K562 (cell line): ENCODE data around the gene TGFBR1. TPM values are rescaled to one million over a fixed set of nuclear protein-coding genes. Genes with fewer than 3 reads are reported as not detected.

Experiments
- ATF1 ChIP-seq, 2 experiments: fragments of 450-650 bp in 1 of 2; IDR thresholded peaks; 2 replicates each; pipeline ENCODE4 v1.6.1; 2016; ENCODE audit warnings: missing compliant biosample characterization in 1 of 2, missing genetic modification characterization in 1 of 2
- ETV5 ChIP-seq: sonication (generic); formaldehyde crosslinking; IDR thresholded peaks from 2 replicates; pipeline ENCODE4 v1.4.0; 2020; ENCODE audit warnings: low read depth, mild to moderate bottlenecking, missing genetic modification reagents
- FOXM1 ChIP-seq, 2 experiments: fragments of 450-650 bp in 1 of 2; sonication (generic) in 1 of 2; formaldehyde crosslinking in 1 of 2; IDR thresholded peaks; 2 replicates each; pipeline versions ENCODE4 v1.6.1 to v1.9.0; 2017 to 2022; ENCODE audit warnings: low read depth in 2 of 2, mild to moderate bottlenecking in 2 of 2, missing genetic modification reagents in 1 of 2, moderate library complexity in 1 of 2
- ILK ChIP-seq: fragments of 450-650 bp; IDR thresholded peaks from 2 replicates; pipeline ENCODE4 v1.6.1; 2016; ENCODE audit warnings: missing genetic modification characterization, low read depth, mild to moderate bottlenecking, missing compliant biosample characterization, moderate library complexity, borderline replicate concordance
- MAFG ChIP-seq: fragments of 450-650 bp; conservative IDR thresholded peaks from 2 replicates; pipeline ENCODE4 v1.6.1; 2016; ENCODE audit warnings: missing genetic modification characterization, missing compliant biosample characterization
- MAZ ChIP-seq, 2 experiments: fragments of 450-650 bp in 1 of 2; sonication (generic) in 1 of 2; formaldehyde crosslinking; IDR thresholded peaks in 1 of 2; conservative IDR thresholded peaks in 1 of 2; 2 replicates each; pipeline versions ENCODE4 v1.4.0 to v1.5.0; 2020; ENCODE audit warnings: mild to moderate bottlenecking in 1 of 2, missing genetic modification reagents in 1 of 2
- MCM2 ChIP-seq: fragments of 450-650 bp; IDR thresholded peaks from 2 replicates; pipeline ENCODE4 v1.6.1; 2017; ENCODE audit warnings: low read depth, mild to moderate bottlenecking
- NFE2 ChIP-seq: IDR thresholded peaks from 2 replicates; pipeline ENCODE4 v1.6.1; 2014; ENCODE audit warnings: antibody characterized with exemption, low read depth
- POU5F1 ChIP-seq: fragments of 150-350 bp; IDR thresholded peaks from 2 replicates; pipeline ENCODE4 v1.6.1; 2014; ENCODE audit warnings: borderline replicate concordance, low read length, low read depth, mild to moderate bottlenecking; ENCODE audit not compliant: partially characterized antibody
- PURB ChIP-seq: sonication (generic); formaldehyde crosslinking; IDR thresholded peaks from 2 replicates; pipeline ENCODE4 v1.9.0; 2021; ENCODE audit warnings: low read depth, mild to moderate bottlenecking, missing genetic modification reagents
- RBBP5 ChIP-seq: fragments of 200-600 bp; sonication (generic); IDR thresholded peaks from 2 replicates; pipeline ENCODE4 v1.6.1; 2012; ENCODE audit warnings: borderline replicate concordance, mild to moderate bottlenecking, low read length, control low read depth, inconsistent platforms; ENCODE audit not compliant: insufficient read depth, poor library complexity, severe bottlenecking
- RBM15 ChIP-seq: fragments of 200-400 bp; formaldehyde crosslinking; IDR thresholded peaks from 2 replicates; pipeline ENCODE4 v1.6.1; 2018; ENCODE audit warnings: mild to moderate bottlenecking, low read length, moderate library complexity; ENCODE audit not compliant: insufficient read depth
- STAG1 ChIP-seq: sonication (generic); formaldehyde crosslinking; IDR thresholded peaks from 2 replicates; pipeline ENCODE4 v1.5.0; 2020; ENCODE audit warnings: missing genetic modification reagents, borderline replicate concordance
- XRCC4 ChIP-seq: IDR thresholded peaks from one replicate; pipeline ENCODE4 v1.6.1; 2011; ENCODE audit not compliant: insufficient read depth, insufficient read length; ENCODE audit errors: extremely low read depth
- ZBTB12 ChIP-seq: fragments of 250-450 bp; sonication (Bioruptor Pico); IDR thresholded peaks from 2 replicates; pipeline ENCODE4 v1.4.0; 2020
- ZNF212 ChIP-seq: fragments of 450-650 bp; formaldehyde crosslinking; IDR thresholded peaks from 2 replicates; pipeline ENCODE4 v1.4.0; 2020; ENCODE audit warnings: mild to moderate bottlenecking
- ZNF507 ChIP-seq: conservative IDR thresholded peaks from 2 replicates; pipeline ENCODE4 v1.6.1; 2017; ENCODE audit warnings: missing genetic modification characterization, missing compliant biosample characterization
- ZNF551 ChIP-seq: fragments of 250-450 bp; sonication (Bioruptor Pico); IDR thresholded peaks from 2 replicates; pipeline ENCODE4 v1.5.0; 2021; ENCODE audit warnings: mild to moderate bottlenecking, moderate library complexity
- ZNF696 ChIP-seq: fragments of 250-450 bp; sonication (Bioruptor Pico); conservative IDR thresholded peaks from 2 replicates; pipeline ENCODE4 v1.4.0; 2020; ENCODE audit warnings: mild to moderate bottlenecking, moderate library complexity
- ZNF780A ChIP-seq: fragments of 250-450 bp; sonication (Bioruptor Pico); IDR thresholded peaks from 2 replicates; pipeline ENCODE4 v1.5.0; 2021; ENCODE audit warnings: mild to moderate bottlenecking
- polyA plus RNA-seq, 8 experiments: library from polyadenylated mRNA; depleted of rRNA in 4 of 8; stranded (reverse) in 5 of 8; unstranded in 3 of 8; fragments of >200 nt; fragmentation: Nextera tagmentation in 2 of 8; fragmentation: Illumina TruSeq in 1 of 8; extraction: Ambion mirVana in 2 of 8; extraction: Trizol in 1 of 8; gene quantifications; 2 replicates each; pipeline versions ENCODE4 v1.2.1 to v1.2.3, GENCODE V29; 2011 to 2014; ENCODE audit warnings: inconsistent platforms in 1 of 8, missing spikeins in 1 of 8
- total RNA-seq, 7 experiments: library from RNA; depleted of rRNA in 6 of 7; stranded (reverse); fragments of >200 nt in 6 of 7; fragmentation: Illumina TruSeq in 2 of 7; extraction: Trizol in 2 of 7; gene quantifications; 2 replicates each; pipeline versions ENCODE4 v1.2.1 to v1.2.3, GENCODE V29; 2011 to 2021; ENCODE audit warnings: low replicate concordance in 1 of 7
- TF ChIP-seq, protein P1 (sequence below): fragments of 250-450 bp; sonication (Bioruptor Pico); IDR thresholded peaks from 2 replicates; pipeline ENCODE4 v1.5.0; 2020; ENCODE audit warnings: mild to moderate bottlenecking

TGFBR1 gene
- total and polyA plus RNA-seq, 9 of the 15 experiments (the other 6 are each of a cell fraction or from before 2014, with no cell fraction given): 15.5 to 62.4 (median 42.7) TPM

DNA sequence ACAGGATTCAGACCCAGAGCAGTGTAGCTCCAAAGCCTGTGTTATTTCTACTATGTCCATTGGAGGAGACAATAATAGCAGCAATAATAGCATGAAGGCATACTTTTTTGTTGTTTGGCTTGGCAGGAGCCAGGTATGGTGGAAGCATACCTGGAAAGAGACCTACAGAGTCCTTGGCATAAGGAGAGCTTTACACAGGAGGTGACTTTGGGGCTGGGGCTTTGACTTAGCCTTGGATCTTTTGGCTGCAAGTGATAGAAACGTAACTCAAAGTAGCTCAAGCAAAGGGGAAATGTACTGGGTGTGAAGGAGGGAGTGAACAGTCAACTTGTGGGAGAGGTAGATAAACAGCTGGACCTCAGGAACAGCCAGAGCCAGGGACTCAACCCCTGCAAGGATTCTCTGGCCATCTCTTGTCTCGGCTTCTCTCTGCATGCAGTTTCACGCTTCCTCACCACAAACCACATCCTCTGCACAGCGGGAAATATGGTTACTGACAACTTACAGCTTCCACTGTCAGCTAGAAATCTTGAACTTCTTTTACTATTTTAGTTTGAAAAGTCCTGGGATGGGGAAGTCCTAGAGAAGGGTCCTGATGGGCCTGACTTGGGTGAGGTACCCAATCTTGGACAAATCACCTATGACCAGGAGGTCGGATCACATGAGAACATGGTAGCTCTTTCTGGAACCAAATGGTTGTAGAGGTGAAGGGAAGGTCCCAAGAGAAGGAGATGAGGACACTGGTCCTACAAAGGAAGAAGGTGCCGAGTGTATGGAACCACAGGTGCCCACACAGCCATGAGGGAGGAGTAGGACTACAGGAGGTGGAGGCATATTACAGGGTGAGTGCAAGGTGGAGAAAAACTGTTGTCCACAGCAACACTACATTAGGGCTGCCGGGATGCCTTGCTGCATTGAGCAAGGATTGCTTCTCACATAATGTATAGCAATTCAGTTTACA, 47.0 kb upstream of the TGFBR1 start (continued):
- TF ChIP-seq MCM2: no peak
- peak; percentile 66 for TF ChIP-seq NFE2
- no peak for TF ChIP-seq ZNF696 (CRISPR knock-in tag)
- TF ChIP-seq ZNF551: no peak
- TF ChIP-seq ILK (tag): no peak
- no peak for TF ChIP-seq STAG1 (CRISPR knock-in tag)
- TF ChIP-seq, protein P1, sequence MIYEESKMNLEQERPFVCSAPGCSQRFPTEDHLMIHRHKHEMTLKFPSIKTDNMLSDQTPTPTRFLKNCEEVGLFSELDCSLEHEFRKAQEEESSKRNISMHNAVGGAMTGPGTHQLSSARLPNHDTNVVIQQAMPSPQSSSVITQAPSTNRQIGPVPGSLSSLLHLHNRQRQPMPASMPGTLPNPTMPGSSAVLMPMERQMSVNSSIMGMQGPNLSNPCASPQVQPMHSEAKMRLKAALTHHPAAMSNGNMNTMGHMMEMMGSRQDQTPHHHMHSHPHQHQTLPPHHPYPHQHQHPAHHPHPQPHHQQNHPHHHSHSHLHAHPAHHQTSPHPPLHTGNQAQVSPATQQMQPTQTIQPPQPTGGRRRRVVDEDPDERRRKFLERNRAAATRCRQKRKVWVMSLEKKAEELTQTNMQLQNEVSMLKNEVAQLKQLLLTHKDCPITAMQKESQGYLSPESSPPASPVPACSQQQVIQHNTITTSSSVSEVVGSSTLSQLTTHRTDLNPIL (CRISPR knock-in tag): no peak
- no peak for TF ChIP-seq XRCC4
- no peak for TF ChIP-seq MAFG (tag)
- TF ChIP-seq ZBTB12 (CRISPR knock-in tag): no peak; the same call in 1 of the 2 replicates
- peak in 1 of 2 experiments; percentile 59; a peak in 1 of 4 replicates for TF ChIP-seq MAZ (CRISPR knock-in tag; conservative IDR thresholded peaks at IDR 0.05 in 1 of 2, IDR thresholded peaks at IDR 0.05 in 1 of 2)
- no peak for TF ChIP-seq RBBP5
- TF ChIP-seq ZNF507 (tag): no peak
- no peak for TF ChIP-seq ZNF780A (CRISPR knock-in tag)
- TF ChIP-seq ATF1 (CRISPR knock-in tag; IDR thresholded peaks at IDR 0.05): no peak
- no peak for TF ChIP-seq ATF1 (tag; IDR thresholded peaks at IDR 0.05)
- no peak for TF ChIP-seq ZNF212
- TF ChIP-seq RBM15: no peak
- TF ChIP-seq FOXM1 (IDR thresholded peaks at IDR 0.05; ENCODE audit: low read depth): no peak; the same call in 1 of the 2 replicates
- TF ChIP-seq FOXM1 (CRISPR knock-in tag; IDR thresholded peaks at IDR 0.05; ENCODE audit: low read depth): no peak
- TF ChIP-seq ETV5 (CRISPR knock-in tag): peak; percentile 98
- no peak for TF ChIP-seq POU5F1
- TF ChIP-seq PURB (CRISPR knock-in tag): no peak
